ENCODE measurements around the gene TAAR8.

- no peak for TF ChIP-seq ARNTL (CRISPR knock-in tag; IDR thresholded peaks at IDR 0.05; ENCODE audit: borderline replicate concordance, low read depth)
- no peak for TF ChIP-seq PPARA (CRISPR knock-in tag; IDR thresholded peaks at IDR 0.05; ENCODE audit: borderline replicate concordance)
- TF ChIP-seq GLIS3 (CRISPR knock-in tag; IDR thresholded peaks at IDR 0.05): no peak
- TF ChIP-seq CREB5 (CRISPR knock-in tag; IDR thresholded peaks at IDR 0.05; ENCODE audit: low read depth): no peak
- no peak for TF ChIP-seq OSR1 (CRISPR knock-in tag; IDR thresholded peaks at IDR 0.05)
- no peak for TF ChIP-seq TOX (CRISPR knock-in tag; IDR thresholded peaks at IDR 0.05; ENCODE audit: borderline replicate concordance)
- no peak for TF ChIP-seq ZFP3 (CRISPR knock-in tag; IDR thresholded peaks at IDR 0.05)
- no peak for TF ChIP-seq ZFP30 (CRISPR knock-in tag; IDR thresholded peaks at IDR 0.05)
- no peak for TF ChIP-seq ZNF565 (CRISPR knock-in tag; conservative IDR thresholded peaks at IDR 0.05; ENCODE audit: low read depth)
- TF ChIP-seq PATZ1 (CRISPR knock-in tag; IDR thresholded peaks at IDR 0.05; ENCODE audit: borderline replicate concordance): no peak
- TF ChIP-seq RARB (CRISPR knock-in tag; IDR thresholded peaks at IDR 0.05): no peak
- TF ChIP-seq CSRNP3 (CRISPR knock-in tag; IDR thresholded peaks at IDR 0.05): no peak
Measured at GRCh38 chr6:132506461-132506860, 46.0 kb upstream of the TAAR8 start.
